BE2C (cell line): ENCODE measurements around the gene SLC33A1.

ENCODE experiments used
- DNase-seq: peaks from one replicate; pipeline ENCODE4 v3.0.0-alpha.2; 2020
- H3K27me3 ChIP-seq: fragments of 250-450 bp; sonication (Bioruptor Pico); 2 replicates; pipeline ENCODE4 v1.5.1; 2020; ENCODE audit warnings: mild to moderate bottlenecking
- H3K36me3 ChIP-seq: fragments of 250-450 bp; sonication (Bioruptor Pico); 2 replicates; pipeline ENCODE4 v1.5.1; 2020; ENCODE audit warnings: mild to moderate bottlenecking
- H3K4me1 ChIP-seq: fragments of 250-450 bp; sonication (Bioruptor Pico); 2 replicates; pipeline ENCODE4 v1.5.1; 2020
- H3K4me3 ChIP-seq: 2 replicates; pipeline ENCODE4 v1.5.1; 2011; ENCODE audit warnings: low read depth, low read length
- H3K9me3 ChIP-seq: fragments of 250-450 bp; sonication (Bioruptor Pico); 2 replicates; pipeline ENCODE4 v1.5.1; 2020
- CTCF ChIP-seq: IDR thresholded peaks from 2 replicates; pipeline ENCODE4 v1.5.1; 2012; ENCODE audit warnings: mild to moderate bottlenecking, low read depth, low read length

Gene SLC33A1

GRCh38 chr3:155872904-155873646 is 18.8 kb upstream of the SLC33A1 start:
- TF ChIP-seq CTCF = no peak
- peak overlapping the region; percentile 92 for H3K4me3 ChIP-seq
- peaks cover 6% of the 10 kb centered on the region; the same call in 1 of the 2 replicates for H3K4me1 ChIP-seq

GRCh38 chr3:155871746-155872158 is 17.5 kb upstream of the SLC33A1 start:
- H3K27me3 ChIP-seq = no peaks in the 10 kb centered on the region
- H3K36me3 ChIP-seq = peaks cover 6% of the 10 kb centered on the region; the same call in 1 of the 2 replicates
- TF ChIP-seq CTCF = no peak
- peaks cover 6% of the 10 kb centered on the region; the same call in 1 of the 2 replicates for H3K4me1 ChIP-seq
- H3K4me3 ChIP-seq = peak overlapping the region; percentile 92
- H3K9me3 ChIP-seq = no peaks in the 10 kb centered on the region
- DNase-seq = no peak

More at GRCh38 chr3:155872904-155873646, 18.8 kb upstream of the SLC33A1 start:
- H3K27me3 ChIP-seq = no peaks in the 10 kb centered on the region
- peaks cover 6% of the 10 kb centered on the region; the same call in 1 of the 2 replicates for H3K36me3 ChIP-seq
- no peaks in the 10 kb centered on the region for H3K9me3 ChIP-seq
- no peak for DNase-seq

- DNase-seq = peak; percentile 53
- no peak for TF ChIP-seq CTCF
- peak overlapping the region; percentile 92 for H3K4me3 ChIP-seq
- peaks cover 6% of the 10 kb centered on the region; the same call in 1 of the 2 replicates for H3K36me3 ChIP-seq
- peaks cover 6% of the 10 kb centered on the region; the same call in 1 of the 2 replicates for H3K4me1 ChIP-seq
- H3K27me3 ChIP-seq = no peaks in the 10 kb centered on the region
- H3K9me3 ChIP-seq = no peaks in the 10 kb centered on the region
Observed at GRCh38 chr3:155870945-155871745, 16.9 kb upstream of the SLC33A1 start.

- peaks cover 6% of the 10 kb centered on the region; the same call in 1 of the 2 replicates for H3K4me1 ChIP-seq
- TF ChIP-seq CTCF = peak; percentile 31
- DNase-seq = peak; percentile 97
- H3K27me3 ChIP-seq = no peaks in the 10 kb centered on the region
- peak within 1 kb of the TSS; percentile 92 for H3K4me3 ChIP-seq
- no peaks in the 10 kb centered on the region for H3K9me3 ChIP-seq
- peaks cover 6% of the 10 kb centered on the region; the same call in 1 of the 2 replicates for H3K36me3 ChIP-seq
Observed at GRCh38 chr3:155870133-155870944, 16.1 kb upstream of the SLC33A1 start, which contains the start of gene GMPS. GMPS (plus strand) TSS chr3:155870650; CDS start chr3:155870871, 221 bp downstream.

GRCh38 chr3:155869691-155870090 is 15.5 kb upstream of the SLC33A1 start:
- H3K27me3 ChIP-seq = no peaks in the 10 kb centered on the region
- H3K36me3 ChIP-seq = peaks cover 6% of the 10 kb centered on the region; the same call in 1 of the 2 replicates
- TF ChIP-seq CTCF = no peak
- H3K4me1 ChIP-seq = peaks cover 6% of the 10 kb centered on the region; the same call in 1 of the 2 replicates
- H3K9me3 ChIP-seq = no peaks in the 10 kb centered on the region
- DNase-seq = no peak
- peak overlapping the region; percentile 65 for H3K4me3 ChIP-seq
